HepG2 (cell line): ENCODE measurements around the gene GP1BA. TPM values are rescaled to one million over a fixed set of nuclear protein-coding genes. Genes with fewer than 3 reads are reported as not detected.
A peak's percentile ranks its signal among the peaks of the same experiment; 100 is the strongest.

Experiments
- ADNP ChIP-seq: sonication (generic); formaldehyde crosslinking; IDR thresholded peaks from 2 replicates; pipeline ENCODE4 v1.4.0; 2020; ENCODE audit warnings: missing genetic modification reagents
- ARNTL ChIP-seq: sonication (generic); formaldehyde crosslinking; IDR thresholded peaks from 2 replicates; pipeline ENCODE4 v1.4.0; 2020; ENCODE audit warnings: mild to moderate bottlenecking, missing genetic modification reagents
- CENPT ChIP-seq: sonication (generic); formaldehyde crosslinking; IDR thresholded peaks from 2 replicates; pipeline ENCODE4 v1.8.0; 2022; ENCODE audit warnings: low read depth, mild to moderate bottlenecking, moderate library complexity, missing genetic modification reagents
- JUND ChIP-seq: sonication (generic); formaldehyde crosslinking; IDR thresholded peaks from 2 replicates; pipeline ENCODE4 v1.8.0; 2022; ENCODE audit warnings: mild to moderate bottlenecking, missing genetic modification reagents
- KAT2B ChIP-seq: fragments of 150-350 bp; IDR thresholded peaks from 2 replicates; pipeline ENCODE4 v1.6.1; 2014; ENCODE audit warnings: low read depth, low read length, borderline replicate concordance
- MXI1 ChIP-seq: IDR thresholded peaks from 3 replicates; pipeline ENCODE4 v1.6.1; 2012; ENCODE audit warnings: low read depth, low read length, inconsistent platforms, borderline replicate concordance
- NONO ChIP-seq, 2 experiments: fragments of 450-650 bp in 1 of 2; sonication (generic) in 1 of 2; formaldehyde crosslinking in 1 of 2; IDR thresholded peaks in 1 of 2; conservative IDR thresholded peaks in 1 of 2; 2 replicates each; pipeline versions ENCODE4 v1.6.1 to v1.8.0; 2017 to 2022; ENCODE audit warnings: mild to moderate bottlenecking in 1 of 2, missing genetic modification reagents in 1 of 2, moderate library complexity in 1 of 2
- NR2F2 ChIP-seq: IDR thresholded peaks from 2 replicates; pipeline ENCODE4 v1.6.1; 2012; ENCODE audit warnings: low read depth, inconsistent platforms, borderline replicate concordance
- SKI ChIP-seq: fragments of 450-650 bp; IDR thresholded peaks from one replicate; pipeline ENCODE4 v1.6.1; 2018; ENCODE audit warnings: mild to moderate bottlenecking; ENCODE audit not compliant: partially characterized antibody
- SMAD3 ChIP-seq: sonication (generic); formaldehyde crosslinking; IDR thresholded peaks from 2 replicates; pipeline ENCODE4 v1.4.0; 2020; ENCODE audit warnings: missing genetic modification reagents
- ZNF12 ChIP-seq: sonication (generic); formaldehyde crosslinking; IDR thresholded peaks from 2 replicates; pipeline ENCODE4 v1.5.0; 2020; ENCODE audit warnings: missing genetic modification reagents
- ZNF136 ChIP-seq: sonication (generic); formaldehyde crosslinking; IDR thresholded peaks from 2 replicates; pipeline ENCODE4 v1.8.1; 2022; ENCODE audit warnings: low read depth, mild to moderate bottlenecking, moderate library complexity, missing genetic modification reagents
- ZNF253 ChIP-seq: sonication (generic); formaldehyde crosslinking; IDR thresholded peaks from 2 replicates; pipeline ENCODE4 v1.8.0; 2022; ENCODE audit warnings: mild to moderate bottlenecking, missing genetic modification reagents, borderline replicate concordance
- ZNF567 ChIP-seq: sonication (generic); formaldehyde crosslinking; IDR thresholded peaks from 2 replicates; pipeline ENCODE4 v1.8.1; 2023; ENCODE audit warnings: mild to moderate bottlenecking, missing genetic modification reagents, borderline replicate concordance
- ZNF619 ChIP-seq: sonication (generic); formaldehyde crosslinking; IDR thresholded peaks from 2 replicates; pipeline ENCODE4 v1.4.0; 2020; ENCODE audit warnings: mild to moderate bottlenecking, missing genetic modification reagents
- ZNF709 ChIP-seq: sonication (generic); formaldehyde crosslinking; IDR thresholded peaks from 2 replicates; pipeline ENCODE4 v1.5.0; 2020; ENCODE audit warnings: mild to moderate bottlenecking, missing genetic modification reagents
- polyA plus RNA-seq, 8 experiments: library from polyadenylated mRNA; depleted of rRNA in 3 of 8; stranded (reverse) in 7 of 8; unstranded in 1 of 8; fragments of >200 nt; fragmentation: Illumina TruSeq in 4 of 8; extraction: Trizol in 4 of 8; gene quantifications; 2 replicates each; pipeline versions ENCODE4 v1.2.1 to v1.2.3, GENCODE V29; 2011 to 2016; ENCODE audit warnings: low read depth in 4 of 8, missing spikeins in 1 of 8, mixed read lengths in 1 of 8; ENCODE audit not compliant: insufficient read depth in 1 of 8
- total RNA-seq, 5 experiments: library from RNA; depleted of rRNA; stranded (reverse); fragments of >200 nt; fragmentation: Illumina TruSeq; extraction: Trizol; gene quantifications; 2 replicates each; pipeline ENCODE4 v1.2.3, GENCODE V29; 2016; ENCODE audit warnings: low read depth in 1 of 5
- TF ChIP-seq, protein P1 (sequence below): sonication (generic); formaldehyde crosslinking; IDR thresholded peaks from 2 replicates; pipeline ENCODE4 v1.8.0; 2022; ENCODE audit warnings: missing genetic modification reagents, mild to moderate bottlenecking, borderline replicate concordance
- TF ChIP-seq, protein P2 (sequence below): sonication (generic); formaldehyde crosslinking; conservative IDR thresholded peaks from 2 replicates; pipeline ENCODE4 v1.4.0; 2020; ENCODE audit warnings: missing genetic modification reagents
- TF ChIP-seq, protein P3 (sequence below): sonication (generic); formaldehyde crosslinking; IDR thresholded peaks from 2 replicates; pipeline ENCODE4 v1.4.0; 2020; ENCODE audit warnings: missing genetic modification reagents
- TF ChIP-seq, protein P4 (sequence below): sonication (generic); formaldehyde crosslinking; IDR thresholded peaks from 2 replicates; pipeline ENCODE4 v1.4.0; 2020; ENCODE audit warnings: missing genetic modification reagents, borderline replicate concordance
- TF ChIP-seq, protein P5 (sequence below): sonication (generic); formaldehyde crosslinking; IDR thresholded peaks from 2 replicates; pipeline ENCODE4 v1.4.0; 2020; ENCODE audit warnings: mild to moderate bottlenecking, missing genetic modification reagents
- TF ChIP-seq, protein P6 (sequence below): sonication (generic); formaldehyde crosslinking; IDR thresholded peaks from 2 replicates; pipeline ENCODE4 v1.4.0; 2020; ENCODE audit warnings: mild to moderate bottlenecking, low read depth, missing genetic modification reagents

GP1BA gene
- total and polyA plus RNA-seq, 2 of the 13 experiments (the other 11 are each of a cell fraction or from before 2014, with no cell fraction given), result not detected

DNA sequence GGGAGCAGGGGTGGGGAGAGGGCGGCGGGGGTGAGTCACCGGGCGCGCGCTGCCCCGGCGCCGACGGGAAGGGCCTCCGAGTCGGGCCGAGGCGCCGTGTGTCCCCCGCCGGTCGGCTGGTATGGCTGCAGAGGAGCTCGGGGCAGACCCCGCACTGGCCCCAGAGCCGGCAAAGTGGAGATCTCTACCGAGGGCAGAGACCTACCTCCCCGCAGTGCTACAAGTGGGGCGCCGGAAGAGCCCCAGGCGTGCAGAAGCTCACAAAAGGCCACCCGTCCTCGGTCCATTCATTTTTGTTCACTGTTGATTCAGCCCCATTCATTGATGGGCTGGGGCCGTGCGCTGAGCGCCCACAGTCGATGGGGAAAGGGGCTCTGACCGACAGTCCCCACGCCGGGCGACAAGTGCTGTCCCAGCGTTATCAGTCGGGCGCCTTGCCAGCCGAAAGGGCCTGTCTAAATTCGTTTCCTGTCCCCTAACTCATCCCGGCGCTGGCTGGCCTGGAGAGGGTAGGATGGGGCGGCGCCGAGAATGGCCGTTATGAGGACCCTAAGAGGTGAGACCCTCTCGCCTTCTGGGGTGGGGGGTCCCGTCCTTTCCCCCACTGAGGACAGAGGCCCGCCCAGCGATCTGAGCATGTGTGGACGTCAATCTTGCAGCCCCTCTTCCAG lies 18.1 kb downstream of the GP1BA start (continued):
- no peak for TF ChIP-seq ZNF12 (CRISPR knock-in tag)
- 0 out of 2 replicates have a peak, but pooled peaks have one; percentile 9 for TF ChIP-seq ZNF709 (CRISPR knock-in tag)
- no peak for TF ChIP-seq ADNP (CRISPR knock-in tag)
- 0 out of 2 replicates have a peak, but pooled peaks have one; percentile 20 for TF ChIP-seq SMAD3 (CRISPR knock-in tag)
- TF ChIP-seq ZNF253, result no peak
- TF ChIP-seq, protein P1, sequence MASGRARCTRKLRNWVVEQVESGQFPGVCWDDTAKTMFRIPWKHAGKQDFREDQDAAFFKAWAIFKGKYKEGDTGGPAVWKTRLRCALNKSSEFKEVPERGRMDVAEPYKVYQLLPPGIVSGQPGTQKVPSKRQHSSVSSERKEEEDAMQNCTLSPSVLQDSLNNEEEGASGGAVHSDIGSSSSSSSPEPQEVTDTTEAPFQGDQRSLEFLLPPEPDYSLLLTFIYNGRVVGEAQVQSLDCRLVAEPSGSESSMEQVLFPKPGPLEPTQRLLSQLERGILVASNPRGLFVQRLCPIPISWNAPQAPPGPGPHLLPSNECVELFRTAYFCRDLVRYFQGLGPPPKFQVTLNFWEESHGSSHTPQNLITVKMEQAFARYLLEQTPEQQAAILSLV (CRISPR knock-in tag), result no peak
- TF ChIP-seq KAT2B, result no peak
- TF ChIP-seq, protein P2, sequence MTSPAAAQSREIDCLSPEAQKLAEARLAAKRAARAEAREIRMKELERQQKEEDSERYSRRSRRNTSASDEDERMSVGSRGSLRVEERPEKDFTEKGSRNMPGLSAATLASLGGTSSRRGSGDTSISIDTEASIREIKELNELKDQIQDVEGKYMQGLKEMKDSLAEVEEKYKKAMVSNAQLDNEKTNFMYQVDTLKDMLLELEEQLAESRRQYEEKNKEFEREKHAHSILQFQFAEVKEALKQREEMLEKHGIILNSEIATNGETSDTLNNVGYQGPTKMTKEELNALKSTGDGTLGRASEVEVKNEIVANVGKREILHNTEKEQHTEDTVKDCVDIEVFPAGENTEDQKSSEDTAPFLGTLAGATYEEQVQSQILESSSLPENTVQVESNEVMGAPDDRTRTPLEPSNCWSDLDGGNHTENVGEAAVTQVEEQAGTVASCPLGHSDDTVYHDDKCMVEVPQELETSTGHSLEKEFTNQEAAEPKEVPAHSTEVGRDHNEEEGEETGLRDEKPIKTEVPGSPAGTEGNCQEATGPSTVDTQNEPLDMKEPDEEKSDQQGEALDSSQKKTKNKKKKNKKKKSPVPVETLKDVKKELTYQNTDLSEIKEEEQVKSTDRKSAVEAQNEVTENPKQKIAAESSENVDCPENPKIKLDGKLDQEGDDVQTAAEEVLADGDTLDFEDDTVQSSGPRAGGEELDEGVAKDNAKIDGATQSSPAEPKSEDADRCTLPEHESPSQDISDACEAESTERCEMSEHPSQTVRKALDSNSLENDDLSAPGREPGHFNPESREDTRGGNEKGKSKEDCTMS (CRISPR knock-in tag), result no peak
- TF ChIP-seq SKI, result peak; percentile 24
- TF ChIP-seq ZNF567 (CRISPR knock-in tag), result 0 out of 2 replicates have a peak, but pooled peaks have one; percentile 32
- TF ChIP-seq NR2F2, result no peak
- no peak for TF ChIP-seq NONO (IDR thresholded peaks at IDR 0.05)
- TF ChIP-seq NONO (CRISPR knock-in tag; conservative IDR thresholded peaks at IDR 0.05), result no peak
- TF ChIP-seq, protein P3, sequence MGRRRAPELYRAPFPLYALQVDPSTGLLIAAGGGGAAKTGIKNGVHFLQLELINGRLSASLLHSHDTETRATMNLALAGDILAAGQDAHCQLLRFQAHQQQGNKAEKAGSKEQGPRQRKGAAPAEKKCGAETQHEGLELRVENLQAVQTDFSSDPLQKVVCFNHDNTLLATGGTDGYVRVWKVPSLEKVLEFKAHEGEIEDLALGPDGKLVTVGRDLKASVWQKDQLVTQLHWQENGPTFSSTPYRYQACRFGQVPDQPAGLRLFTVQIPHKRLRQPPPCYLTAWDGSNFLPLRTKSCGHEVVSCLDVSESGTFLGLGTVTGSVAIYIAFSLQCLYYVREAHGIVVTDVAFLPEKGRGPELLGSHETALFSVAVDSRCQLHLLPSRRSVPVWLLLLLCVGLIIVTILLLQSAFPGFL, result no peak
- TF ChIP-seq ZNF619, result 0 out of 2 replicates have a peak, but pooled peaks have one; percentile 15
- 0 out of 3 replicates have a peak, but pooled peaks have one; percentile 2 for TF ChIP-seq MXI1
- TF ChIP-seq CENPT (CRISPR knock-in tag), result peak; percentile 37; the same call in 1 of the 2 replicates
- TF ChIP-seq, protein P4, sequence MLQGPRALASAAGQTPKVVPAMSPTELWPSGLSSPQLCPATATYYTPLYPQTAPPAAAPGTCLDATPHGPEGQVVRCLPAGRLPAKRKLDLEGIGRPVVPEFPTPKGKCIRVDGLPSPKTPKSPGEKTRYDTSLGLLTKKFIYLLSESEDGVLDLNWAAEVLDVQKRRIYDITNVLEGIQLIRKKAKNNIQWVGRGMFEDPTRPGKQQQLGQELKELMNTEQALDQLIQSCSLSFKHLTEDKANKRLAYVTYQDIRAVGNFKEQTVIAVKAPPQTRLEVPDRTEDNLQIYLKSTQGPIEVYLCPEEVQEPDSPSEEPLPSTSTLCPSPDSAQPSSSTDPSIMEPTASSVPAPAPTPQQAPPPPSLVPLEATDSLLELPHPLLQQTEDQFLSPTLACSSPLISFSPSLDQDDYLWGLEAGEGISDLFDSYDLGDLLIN (CRISPR knock-in tag), result no peak
- no peak for TF ChIP-seq ZNF136 (CRISPR knock-in tag)
- TF ChIP-seq, protein P5, sequence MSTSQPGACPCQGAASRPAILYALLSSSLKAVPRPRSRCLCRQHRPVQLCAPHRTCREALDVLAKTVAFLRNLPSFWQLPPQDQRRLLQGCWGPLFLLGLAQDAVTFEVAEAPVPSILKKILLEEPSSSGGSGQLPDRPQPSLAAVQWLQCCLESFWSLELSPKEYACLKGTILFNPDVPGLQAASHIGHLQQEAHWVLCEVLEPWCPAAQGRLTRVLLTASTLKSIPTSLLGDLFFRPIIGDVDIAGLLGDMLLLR (CRISPR knock-in tag), result 0 out of 2 replicates have a peak, but pooled peaks have one; percentile 47
- TF ChIP-seq JUND (CRISPR knock-in tag), result no peak; the same call in 1 of the 2 replicates
- TF ChIP-seq, protein P6, sequence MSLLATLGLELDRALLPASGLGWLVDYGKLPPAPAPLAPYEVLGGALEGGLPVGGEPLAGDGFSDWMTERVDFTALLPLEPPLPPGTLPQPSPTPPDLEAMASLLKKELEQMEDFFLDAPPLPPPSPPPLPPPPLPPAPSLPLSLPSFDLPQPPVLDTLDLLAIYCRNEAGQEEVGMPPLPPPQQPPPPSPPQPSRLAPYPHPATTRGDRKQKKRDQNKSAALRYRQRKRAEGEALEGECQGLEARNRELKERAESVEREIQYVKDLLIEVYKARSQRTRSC (CRISPR knock-in tag), result no peak
- TF ChIP-seq ARNTL (CRISPR knock-in tag), result no peak
